SW 1271 (cell line): Measurements from ENCODE around the gene WWC2.

Source experiments
- DNase-seq, 2 experiments: peaks; one replicate each; lab custom pipeline; 2025; lab: John Stamatoyannopoulos, UW

Gene WWC2

DNA sequence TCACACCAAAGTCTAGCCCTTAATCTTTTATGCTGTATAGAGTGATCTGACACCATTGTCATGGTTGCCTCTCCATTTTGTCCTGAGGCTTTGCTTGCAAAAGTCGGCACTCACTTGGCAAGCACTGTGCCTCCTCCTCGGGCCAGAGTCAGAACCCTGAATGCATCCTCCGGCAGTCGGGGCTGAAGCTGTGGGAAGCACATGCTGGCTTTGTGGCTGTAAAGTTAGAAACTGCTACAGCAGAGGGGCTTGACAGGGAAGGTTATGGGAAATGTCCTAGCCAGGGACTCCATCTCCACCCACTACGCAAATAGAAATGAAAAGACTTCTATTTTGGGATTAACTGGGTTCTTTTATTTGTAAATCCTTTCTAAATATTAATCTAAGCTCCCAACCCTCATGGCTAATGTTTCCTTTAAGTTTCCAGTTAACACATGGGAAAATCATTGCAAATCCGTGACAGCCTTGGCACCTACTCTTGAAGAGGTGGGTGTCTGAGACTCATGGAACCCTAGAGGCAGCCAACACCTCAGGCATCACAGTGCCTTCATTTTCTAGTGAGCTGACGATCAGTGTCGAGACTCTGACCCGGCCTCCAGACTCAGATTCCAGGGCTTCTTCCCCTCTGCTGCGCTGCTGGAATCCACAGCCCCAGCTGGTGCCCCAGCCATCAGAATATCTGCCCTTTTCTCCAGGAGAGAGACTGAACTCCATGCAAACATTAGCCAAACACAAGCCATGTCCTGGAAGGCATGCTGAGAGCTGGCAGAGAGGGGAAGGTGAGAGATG lies 231.1 kb downstream of the WWC2 start:
- no peak for DNase-seq

DNA sequence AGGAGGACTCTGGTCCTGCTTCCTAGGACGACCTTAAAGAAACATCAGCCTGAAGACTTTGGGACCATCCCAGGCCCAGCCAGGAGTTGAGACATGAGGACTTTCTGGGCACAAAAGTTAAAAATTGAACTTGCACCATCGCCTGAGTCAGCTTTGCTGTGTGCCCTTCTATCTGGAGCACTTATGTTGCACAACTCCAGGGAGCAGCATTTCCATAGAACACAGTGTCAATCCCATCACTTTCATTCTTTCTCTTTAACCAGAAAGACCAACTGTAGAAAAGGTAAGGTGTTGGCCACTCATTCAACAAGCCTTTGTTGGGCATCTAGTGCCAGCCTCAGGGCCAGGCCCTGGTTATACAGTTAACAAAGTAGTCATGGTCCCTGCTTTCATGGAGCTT lies 231.8 kb downstream of the WWC2 start:
- DNase-seq: no peak

DNA sequence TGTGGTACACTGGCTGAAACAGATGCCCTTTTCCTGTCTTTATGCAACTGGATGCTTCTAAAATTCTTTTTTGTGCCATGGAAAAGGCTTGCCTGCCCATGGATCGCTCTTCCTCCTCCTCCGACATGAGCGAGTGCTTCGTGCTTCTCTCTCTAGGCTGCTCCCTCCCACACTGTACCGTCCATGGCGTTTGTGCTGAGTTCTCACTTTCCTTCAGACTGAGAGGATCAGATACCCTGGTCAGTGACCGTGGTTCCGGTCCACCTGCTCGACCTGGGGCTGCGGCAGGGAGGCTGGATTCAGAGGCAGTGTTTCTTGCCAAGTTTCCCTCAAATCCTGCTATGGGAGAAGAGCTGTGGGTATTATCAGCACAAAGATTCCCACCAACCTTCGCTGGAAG lies 233.4 kb downstream of the WWC2 start:
- no peak for DNase-seq

DNA sequence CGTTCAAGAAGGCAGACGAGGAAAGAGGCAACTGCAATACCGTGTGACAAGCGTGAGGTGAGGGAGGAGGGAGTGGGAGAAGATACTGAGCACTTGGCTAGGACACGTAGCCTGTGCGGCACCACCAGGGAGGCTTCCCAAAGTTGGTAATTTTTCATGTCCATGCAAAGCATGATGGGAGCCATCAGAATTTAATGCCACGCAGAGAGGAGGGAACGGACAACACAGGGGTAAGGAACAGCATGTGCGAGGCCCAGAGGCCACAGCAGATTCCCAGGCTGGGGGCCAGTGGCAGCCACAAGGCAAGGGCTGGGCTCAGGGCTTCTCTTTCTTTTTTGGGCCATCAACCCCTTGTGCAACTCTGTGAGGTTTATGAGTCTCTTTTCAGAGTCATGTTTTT lies 234.1 kb downstream of the WWC2 start:
- DNase-seq: no peak

DNA sequence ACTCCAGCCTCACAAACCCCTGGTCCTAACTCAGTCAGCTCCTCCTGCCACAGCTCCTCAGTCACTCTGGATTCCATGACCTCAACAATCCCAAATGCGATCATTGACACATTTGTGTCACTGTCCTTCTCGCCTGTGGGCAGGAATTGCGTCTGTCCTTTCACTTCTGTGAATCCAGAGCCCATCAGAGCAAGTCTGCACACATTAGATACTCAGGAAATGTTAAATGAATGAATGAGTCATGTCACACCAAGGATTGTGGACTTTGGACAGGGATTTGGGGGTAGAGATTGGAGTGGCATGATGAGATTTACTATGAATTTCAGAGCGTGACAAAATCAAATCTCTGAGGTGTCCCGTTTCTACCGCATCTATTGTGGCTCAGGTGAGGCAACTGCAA lies 234.9 kb downstream of the WWC2 start:
- no peak for DNase-seq

DNA sequence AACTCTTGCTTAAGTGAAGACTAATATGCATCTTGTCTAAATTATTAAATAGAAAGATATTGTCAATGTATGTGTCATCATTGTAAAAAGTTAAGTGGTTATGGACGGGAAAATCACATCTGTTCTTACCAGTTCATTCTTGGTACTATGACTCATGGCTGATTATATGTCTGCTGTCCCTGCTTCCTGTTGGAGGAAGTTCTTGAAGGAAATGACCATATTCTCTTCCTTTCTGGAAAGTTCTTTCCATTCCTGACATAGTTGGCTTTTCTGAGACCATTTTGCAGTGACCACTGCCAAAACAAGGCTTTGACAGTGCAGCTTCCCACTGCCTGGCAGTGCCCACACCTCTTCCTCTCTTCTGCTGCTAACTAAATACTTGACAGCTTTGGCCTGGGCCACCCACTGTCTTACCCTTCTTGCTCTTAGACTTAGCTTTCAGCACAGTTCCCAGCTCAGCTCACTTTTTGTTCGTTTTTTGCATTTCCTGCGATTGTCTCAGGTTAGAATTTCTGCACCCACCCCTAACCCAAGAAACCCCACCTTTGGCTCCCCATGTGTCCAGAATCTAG lies 236.4 kb downstream of the WWC2 start:
- DNase-seq: peak; percentile 54 to 84

DNA sequence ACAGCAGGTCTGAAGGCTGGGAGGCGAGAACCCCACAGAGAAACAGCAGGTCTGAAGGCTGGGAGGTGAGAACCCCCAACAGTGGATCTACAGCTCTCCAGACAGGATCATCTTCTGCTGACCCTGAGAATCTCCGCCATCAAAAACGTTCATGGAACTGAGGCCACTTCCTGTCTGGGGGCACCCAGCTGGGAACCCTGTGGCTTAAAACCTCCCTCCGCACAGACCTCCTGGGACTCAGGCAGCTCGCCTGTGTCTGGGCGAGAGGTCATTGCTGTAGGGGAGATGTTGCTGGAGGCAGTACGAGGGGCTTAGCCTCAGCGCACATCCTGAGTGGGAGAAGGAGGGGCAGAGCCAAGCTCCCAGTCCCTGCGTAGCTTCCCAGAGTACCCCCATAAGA lies 238.3 kb downstream of the WWC2 start:
- no peak for DNase-seq

DNA sequence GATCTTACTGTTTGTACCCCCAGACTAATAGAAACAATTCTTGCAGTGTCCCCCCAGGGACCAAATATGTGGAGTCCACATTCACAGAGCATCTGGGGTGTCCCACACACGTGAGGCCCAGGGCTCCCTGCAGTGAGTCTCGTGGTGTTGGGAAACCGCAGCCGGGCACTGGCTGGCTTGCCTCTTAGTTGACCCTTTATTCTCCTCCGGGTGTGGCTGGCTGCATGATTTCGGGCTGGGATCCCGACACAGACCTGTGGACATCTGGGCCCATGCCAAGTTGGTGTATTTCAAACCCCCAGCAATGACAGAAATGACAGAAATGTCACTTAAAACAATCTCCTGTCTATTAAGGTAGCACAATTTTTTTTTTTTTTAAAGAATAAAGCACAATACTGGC lies 238.8 kb downstream of the WWC2 start:
- DNase-seq: no peak

DNA sequence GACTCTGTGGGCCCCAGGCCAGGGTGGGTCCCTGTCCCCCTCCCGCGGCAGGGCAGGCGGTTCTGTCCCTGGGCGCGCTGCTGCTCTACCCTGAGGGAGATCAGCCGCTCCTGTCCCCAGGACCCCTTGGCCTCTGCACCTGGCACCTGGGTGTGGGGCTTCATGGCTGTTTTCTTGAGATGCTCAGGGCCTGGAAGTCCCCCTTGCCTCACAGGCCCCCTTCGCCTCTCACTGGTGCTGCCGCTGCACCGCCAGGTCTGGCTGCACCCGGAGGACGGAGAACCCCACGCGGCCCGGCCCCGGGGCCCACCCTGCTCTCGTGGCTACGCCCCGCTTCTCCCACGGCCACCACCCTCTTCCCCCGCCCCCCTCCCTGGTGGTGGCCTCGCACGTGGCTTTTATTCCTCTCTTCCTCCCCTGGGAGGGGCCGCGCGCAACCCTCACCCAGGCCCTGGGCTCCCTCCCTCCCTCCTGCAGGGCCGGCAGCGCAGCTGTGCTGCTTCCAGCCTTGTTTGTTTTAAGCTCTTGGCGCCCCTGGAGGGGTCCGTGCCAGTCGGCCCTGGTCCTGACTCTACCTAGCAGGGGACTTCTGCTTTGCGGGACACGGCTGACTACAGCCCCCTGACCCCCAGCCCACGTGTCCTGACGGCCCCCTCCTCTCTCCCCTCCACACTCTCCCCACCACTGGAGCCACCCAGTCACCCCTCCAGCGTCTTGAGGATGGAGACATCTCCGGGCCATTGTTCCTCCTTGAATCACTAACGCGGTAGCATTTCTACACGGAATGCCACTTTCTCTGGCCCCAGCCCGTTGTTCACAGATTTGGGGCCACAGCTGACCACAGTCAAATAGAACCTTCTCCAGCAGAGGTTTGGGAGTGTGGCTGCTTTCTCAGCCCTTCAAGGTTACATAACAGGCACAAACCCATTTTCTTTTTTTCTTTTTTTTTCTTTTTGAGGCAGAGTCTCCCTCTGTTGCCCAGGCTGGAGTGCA lies 243.8 kb downstream of the WWC2 start:
- DNase-seq: no peak

DNA sequence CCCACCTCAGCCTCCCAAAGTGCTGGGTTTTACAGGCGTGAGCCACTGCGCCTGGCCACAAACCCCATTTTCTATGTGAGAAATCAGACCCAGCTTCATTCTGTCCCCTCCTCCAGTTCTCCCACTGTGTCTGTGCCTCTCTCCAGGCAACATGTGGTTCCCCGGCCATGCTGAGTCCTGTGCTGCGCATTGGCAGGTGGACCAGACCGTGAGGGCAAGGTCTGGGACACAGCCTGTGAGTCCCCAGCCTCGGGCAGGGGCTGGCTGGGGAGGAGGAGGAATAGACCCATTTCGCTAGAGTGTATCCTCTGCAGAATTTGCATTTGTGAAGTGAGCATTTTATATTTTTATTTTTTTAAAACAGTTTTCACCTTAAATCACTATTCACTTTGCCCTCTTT lies 244.7 kb downstream of the WWC2 start:
- no peak for DNase-seq

DNA sequence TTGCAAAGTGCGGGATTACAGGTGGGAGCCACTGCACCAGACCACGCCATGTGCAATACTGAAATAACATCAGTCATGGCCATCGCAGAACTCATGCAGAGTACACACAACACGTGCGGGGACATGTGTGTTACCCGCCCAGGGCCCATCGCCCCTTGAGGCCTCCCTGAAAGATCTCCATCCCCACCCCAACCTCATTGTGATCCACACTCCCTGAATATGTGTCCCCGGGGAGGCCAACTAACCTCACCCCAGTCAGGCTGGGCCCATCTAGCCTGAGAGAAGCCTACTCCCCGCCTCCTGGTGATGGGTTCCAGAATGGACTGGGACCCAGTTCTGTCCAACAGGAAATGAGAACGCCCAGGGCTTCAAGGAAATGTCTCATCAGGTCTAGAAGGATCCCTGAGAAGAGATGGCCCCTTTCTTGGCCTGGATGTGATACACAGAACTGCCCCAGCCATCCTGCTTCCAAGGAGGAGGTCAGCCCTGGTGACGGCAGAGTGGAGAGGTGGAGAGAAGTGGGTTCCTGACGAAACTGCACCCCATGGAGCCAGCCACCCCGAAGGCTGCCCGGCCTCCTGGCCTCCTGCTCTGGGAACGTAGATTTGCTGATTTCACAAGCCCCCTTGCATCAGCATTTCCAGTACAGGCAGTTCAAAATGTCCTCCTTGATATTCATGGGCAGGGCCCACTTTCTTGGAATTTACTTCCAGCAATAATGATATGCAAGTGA lies 245.6 kb downstream of the WWC2 start:
- DNase-seq: no peak

DNA sequence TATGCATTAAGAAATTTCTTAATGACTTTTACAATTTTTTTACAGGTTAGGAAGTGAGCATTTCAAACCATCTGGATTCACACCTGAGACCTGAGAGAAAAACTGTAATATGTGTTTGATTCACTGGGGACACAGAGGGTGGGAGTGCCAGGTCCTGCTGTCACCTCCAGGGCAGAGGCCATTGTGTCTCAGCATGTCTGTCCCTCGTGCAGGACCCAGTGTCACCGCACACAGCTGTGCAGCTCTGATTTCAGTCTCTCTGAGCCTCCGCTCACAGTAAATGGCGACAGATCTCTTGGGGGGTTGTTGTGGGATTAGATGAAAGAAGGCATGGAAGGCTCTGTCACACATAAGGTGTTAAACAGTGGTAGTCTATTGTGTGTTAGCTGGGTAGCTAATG lies 246.2 kb downstream of the WWC2 start:
- DNase-seq: no peak

DNA sequence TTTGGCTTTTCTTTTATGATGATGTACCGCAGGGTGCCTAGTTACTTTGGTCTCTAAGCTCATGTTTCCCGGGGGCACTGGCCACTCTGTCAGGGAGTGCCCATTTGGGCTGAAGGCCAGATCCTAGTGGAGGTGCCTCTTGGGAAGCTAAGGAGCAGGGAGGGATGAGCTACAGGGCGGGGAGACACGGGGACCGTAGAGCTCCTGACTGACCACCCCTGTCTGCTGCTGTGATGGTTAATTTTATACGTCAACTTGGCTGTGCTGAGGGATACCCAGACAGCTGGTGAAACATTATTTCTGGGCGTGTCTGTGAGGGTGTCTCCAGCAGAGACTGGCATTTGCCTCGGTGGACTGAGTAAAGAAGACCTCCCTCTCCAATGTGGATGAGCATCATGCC lies 248.1 kb downstream of the WWC2 start:
- no peak for DNase-seq

DNA sequence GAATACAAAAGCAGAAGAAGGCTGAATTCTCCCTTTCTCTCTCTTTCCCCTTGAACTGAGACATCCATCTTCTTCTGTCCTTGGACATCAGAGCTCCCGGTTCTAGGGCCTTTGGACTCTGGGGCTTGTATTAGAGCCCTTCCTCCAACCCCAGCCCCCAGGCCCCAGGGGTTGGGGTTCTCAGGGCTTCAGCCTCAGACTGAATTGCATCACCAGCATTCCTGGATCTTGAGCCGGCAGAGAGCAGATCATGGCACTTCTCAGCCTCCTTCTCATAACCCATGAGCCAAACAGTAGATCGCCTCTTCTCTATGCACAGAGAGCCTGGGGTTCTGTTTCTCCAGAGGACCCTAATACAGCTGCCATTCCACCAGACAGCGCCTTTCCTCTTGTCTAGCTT lies 248.5 kb downstream of the WWC2 start:
- DNase-seq: no peak

DNA sequence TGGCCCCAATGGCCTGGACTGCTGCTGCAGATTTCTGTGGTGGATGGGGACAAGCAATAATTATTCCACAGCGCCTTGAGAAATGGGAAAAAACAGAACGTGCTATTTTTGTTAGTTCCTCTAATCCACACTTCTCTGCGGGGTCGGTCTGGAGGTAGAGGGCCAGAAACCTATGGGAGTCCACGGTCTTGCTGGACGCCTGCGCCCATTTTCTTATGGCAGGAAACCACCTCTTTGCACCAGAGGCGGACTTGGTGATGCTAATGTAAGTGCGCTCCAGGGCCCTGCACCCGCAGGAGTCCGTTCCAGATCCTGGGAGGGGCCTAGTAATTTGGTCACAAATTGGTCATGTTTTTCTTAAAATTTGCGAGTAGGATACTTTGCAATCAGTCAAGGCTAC lies 249.1 kb downstream of the WWC2 start:
- no peak for DNase-seq

DNA sequence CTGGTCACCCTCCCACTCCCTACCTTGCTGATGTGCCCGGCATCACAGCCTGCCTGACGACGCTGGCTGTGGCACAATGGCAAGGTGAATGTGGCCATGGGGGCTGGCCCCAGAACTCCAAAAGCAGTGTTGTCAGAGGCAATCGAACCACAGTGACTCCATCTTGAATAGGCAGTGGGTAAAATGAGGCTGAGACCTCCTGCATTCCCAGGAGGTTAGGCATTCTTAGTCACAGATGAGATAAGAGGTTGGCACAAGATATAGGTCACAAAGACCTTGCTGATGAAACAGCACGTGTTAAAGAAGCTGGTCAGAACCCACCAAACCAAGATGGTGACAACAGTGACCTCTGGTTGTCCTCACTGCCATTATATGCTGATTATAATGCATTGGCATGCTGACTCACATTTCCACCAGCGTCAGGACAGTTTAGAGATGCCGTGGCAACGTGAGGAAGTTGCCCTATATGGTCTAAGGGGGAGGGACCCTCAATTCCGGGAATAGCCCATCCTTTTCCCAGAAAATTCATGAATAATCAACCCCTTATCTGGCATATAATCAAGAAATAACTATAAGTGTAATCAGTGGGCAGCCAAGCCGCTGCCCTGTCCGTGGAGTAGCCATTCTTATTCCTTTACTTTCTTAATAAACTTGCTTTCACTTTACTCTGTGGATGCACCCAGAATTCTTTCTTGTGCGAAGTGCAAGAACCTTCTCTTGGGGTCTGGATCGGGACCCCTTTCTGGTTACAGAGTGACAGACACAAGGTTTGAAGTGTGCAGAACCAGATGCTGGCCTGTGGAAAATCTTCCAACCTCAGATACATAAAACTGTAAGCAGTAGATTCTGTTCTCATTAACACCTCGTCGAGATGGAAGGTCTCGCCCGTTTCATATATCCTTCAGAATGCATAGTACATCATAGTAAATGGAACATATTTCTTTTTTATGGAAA lies 249.9 kb downstream of the WWC2 start:
- peak in 1 of 2 experiments; percentile 19 for DNase-seq

DNA sequence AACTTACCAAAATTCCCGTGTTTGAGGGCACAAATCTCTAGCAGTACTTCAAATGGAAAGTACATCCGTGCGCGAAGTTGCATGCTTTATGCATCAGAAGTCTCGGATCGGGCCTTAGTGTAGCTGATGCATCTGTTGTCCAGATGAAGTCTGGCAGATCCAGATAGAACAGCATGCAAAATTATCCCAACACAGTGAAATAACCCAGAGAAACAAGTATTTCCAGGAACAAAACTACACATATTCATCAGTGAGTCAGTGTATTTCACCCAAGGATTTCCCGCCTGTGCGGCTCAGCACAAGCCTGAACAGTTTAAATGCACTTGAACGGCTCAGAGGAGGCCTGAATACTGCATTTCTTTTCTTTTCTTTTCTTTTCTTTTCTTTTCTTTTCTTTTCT lies 250.6 kb downstream of the WWC2 start:
- no peak for DNase-seq

DNA sequence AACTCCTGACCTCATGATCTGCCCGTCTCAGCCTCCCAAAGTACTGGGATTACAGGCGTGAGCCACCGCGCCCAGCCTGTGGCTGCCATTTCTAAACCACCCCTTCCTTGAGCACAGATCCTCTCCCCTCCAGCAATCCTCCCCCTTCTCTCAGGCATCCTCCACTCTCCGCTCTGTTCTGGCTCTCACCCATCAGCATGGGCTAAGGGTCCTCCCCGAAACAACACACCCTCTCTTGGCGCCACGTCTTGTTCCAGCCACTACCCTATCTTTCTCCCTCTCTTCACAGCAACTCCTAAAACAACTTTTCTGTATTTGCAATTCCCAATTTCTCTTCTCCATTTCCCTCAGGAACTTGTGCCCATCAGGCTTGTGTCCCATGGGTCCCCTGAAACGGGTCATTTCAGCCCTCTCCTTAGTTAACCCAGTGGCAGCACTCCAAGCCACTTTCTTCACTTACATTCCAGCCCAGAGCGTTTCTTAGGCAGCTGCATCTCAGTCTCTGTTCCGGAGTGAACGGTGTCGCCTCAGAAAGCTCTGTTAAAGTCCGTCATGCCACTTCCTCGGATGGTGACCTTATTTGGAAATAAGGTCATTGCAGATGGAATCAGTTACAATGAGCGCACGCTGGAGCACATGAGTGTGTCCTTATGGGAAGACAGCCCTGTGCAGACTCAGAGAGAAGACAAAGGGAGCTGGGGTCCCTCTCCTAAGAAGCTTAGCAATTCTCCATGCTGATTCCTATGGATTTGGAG lies 251.4 kb downstream of the WWC2 start:
- DNase-seq: no peak

DNA sequence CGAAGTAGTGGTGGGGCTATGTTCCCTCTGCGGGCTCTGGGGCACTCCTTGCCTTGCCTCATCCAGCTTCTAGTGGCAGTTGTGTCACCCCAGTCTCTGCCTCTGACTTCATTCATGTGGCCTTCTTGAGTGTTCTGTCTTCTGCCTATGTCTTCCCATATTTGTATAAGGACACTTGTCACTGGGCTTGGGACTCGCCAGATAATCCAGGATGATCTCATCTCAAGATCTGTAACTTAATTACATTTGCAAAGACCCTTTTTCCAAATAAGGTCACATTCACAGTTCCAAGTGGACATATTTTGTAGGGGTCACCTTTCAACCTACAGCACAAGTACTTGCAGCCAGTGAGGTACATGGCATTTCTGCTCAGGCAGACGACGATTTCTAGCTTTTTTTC lies 253.5 kb downstream of the WWC2 start:
- DNase-seq: no peak

DNA sequence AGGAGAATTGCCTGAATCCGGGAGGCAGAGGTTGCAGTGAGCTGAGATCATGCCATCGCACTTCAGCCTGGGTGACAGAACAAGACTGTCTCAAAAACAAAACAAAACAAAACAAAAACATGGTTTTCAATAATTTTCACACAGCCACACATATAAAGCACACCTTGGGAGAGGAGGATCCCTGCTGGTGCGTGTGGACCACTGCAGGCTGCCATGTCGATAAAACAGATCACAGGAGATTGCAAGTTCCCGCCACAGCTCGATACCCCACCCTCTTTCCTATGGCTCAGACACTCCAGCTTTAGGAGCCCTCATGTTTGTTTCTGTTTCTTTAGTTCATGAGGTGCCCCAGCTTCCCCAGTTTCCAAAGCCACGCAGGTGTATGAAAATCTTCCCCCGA lies 254.5 kb downstream of the WWC2 start:
- DNase-seq: no peak
